ENCODE measurements around the gene FKBP7.
A peak's percentile ranks its signal among the peaks of the same experiment; 100 is the strongest.
"Not testable (repeated sequence)": the region's sequence is repeated elsewhere in the genome, so short reads cannot be mapped to it uniquely, and the experiment has no call there.

Gene FKBP7

GRCh38 chr2:178448968-178449661, 29.3 kb downstream of the FKBP7 start:
- DNase-seq, result no peak

GRCh38 chr2:178441426-178441825, 37.0 kb downstream of the FKBP7 start:
- DNase-seq, result no peak

GRCh38 chr2:178436662-178437061, 41.7 kb downstream of the FKBP7 start:
- no peak for DNase-seq

- DNase-seq, result no peak
Measured at GRCh38 chr2:178429336-178429735, 49.1 kb downstream of the FKBP7 start.

- DNase-seq, result no peak
Measured at GRCh38 chr2:178428396-178428806, 50.0 kb downstream of the FKBP7 start.

- DNase-seq, result no peak
Measured at GRCh38 chr2:178427458-178427857, 50.9 kb downstream of the FKBP7 start.

- no peak for DNase-seq
Measured at GRCh38 chr2:178426388-178426787, 52.0 kb downstream of the FKBP7 start.

GRCh38 chr2:178425255-178425827, 53.1 kb downstream of the FKBP7 start:
- no peak for DNase-seq

GRCh38 chr2:178423746-178424145, 54.7 kb downstream of the FKBP7 start:
- not testable (repeated sequence) for DNase-seq

GRCh38 chr2:178422097-178422496, 56.3 kb downstream of the FKBP7 start:
- DNase-seq, result no peak

- no peak for DNase-seq
Measured at GRCh38 chr2:178420463-178420999, 57.9 kb downstream of the FKBP7 start.

- no peak for DNase-seq
Measured at GRCh38 chr2:178419123-178419522, 59.3 kb downstream of the FKBP7 start.

- no peak for DNase-seq
Measured at GRCh38 chr2:178418426-178418825, 60.0 kb downstream of the FKBP7 start.

- DNase-seq, result no peak
Measured at GRCh38 chr2:178417916-178418315, 60.5 kb downstream of the FKBP7 start.

- DNase-seq, result no peak
Measured at GRCh38 chr2:178415979-178416378, 62.4 kb downstream of the FKBP7 start.

- DNase-seq, result peak; percentile 85
Measured at GRCh38 chr2:178414266-178415247, 63.8 kb downstream of the FKBP7 start.

Data from amniotic stem cell (primary cell).